H54 (cell line): ENCODE results near the gene PRKCH.

ENCODE experiments used
- DNase-seq: peaks from one replicate; pipeline ENCODE4 v3.0.0; 2011; ENCODE audit warnings: low spot score, mixed read lengths; ENCODE audit not compliant: insufficient read length
- FAIRE-seq: peaks from 3 replicates; lab custom pipeline; 2011; peaks lifted over from hg19 to GRCh38; lab: Jason Lieb, UNC
- POLR2A ChIP-seq: IDR thresholded peaks from 2 replicates; pipeline ENCODE4 v1.6.1; 2011; ENCODE audit warnings: low read depth, mild to moderate bottlenecking, low read length

The PRKCH gene

GRCh38 chr14:61322011-61322798 lies 826 bp downstream of the PRKCH start:
- no peak for DNase-seq
- FAIRE-seq = no peak
- TF ChIP-seq POLR2A = no peak

- TF ChIP-seq POLR2A = no peak
- no peak for DNase-seq
- FAIRE-seq = no peak
Measured at GRCh38 chr14:61322799-61323290, 1.5 kb downstream of the PRKCH start.

GRCh38 chr14:61323970-61324369 lies 2.6 kb downstream of the PRKCH start:
- no peak for FAIRE-seq
- no peak for TF ChIP-seq POLR2A
- DNase-seq = no peak

GRCh38 chr14:61325166-61325565 lies 3.8 kb downstream of the PRKCH start:
- no peak for FAIRE-seq
- TF ChIP-seq POLR2A = no peak
- no peak for DNase-seq

- DNase-seq = no peak
- no peak for TF ChIP-seq POLR2A
- FAIRE-seq = no peak
Measured at GRCh38 chr14:61326146-61326545, 4.8 kb downstream of the PRKCH start.

GRCh38 chr14:61326847-61327246 lies 5.5 kb downstream of the PRKCH start:
- no peak for FAIRE-seq
- no peak for DNase-seq
- no peak for TF ChIP-seq POLR2A

GRCh38 chr14:61328626-61329262 lies 7.4 kb downstream of the PRKCH start:
- no peak for FAIRE-seq
- no peak for DNase-seq
- no peak for TF ChIP-seq POLR2A

GRCh38 chr14:61329478-61330051 lies 8.2 kb downstream of the PRKCH start:
- FAIRE-seq = no peak

GRCh38 chr14:61330511-61330910 lies 9.1 kb downstream of the PRKCH start:
- DNase-seq (no peak), FAIRE-seq (no peak)
- no peak for TF ChIP-seq POLR2A

More at GRCh38 chr14:61329478-61330051, 8.2 kb downstream of the PRKCH start:
- no peak for TF ChIP-seq POLR2A
- DNase-seq = no peak

- no peak for DNase-seq
- TF ChIP-seq POLR2A = no peak
- FAIRE-seq = no peak
Measured at GRCh38 chr14:61331992-61332657, 10.7 kb downstream of the PRKCH start.

- no peak for FAIRE-seq
- TF ChIP-seq POLR2A = no peak
Measured at GRCh38 chr14:61332658-61333029, 11.3 kb downstream of the PRKCH start.

GRCh38 chr14:61333087-61333486 lies 11.7 kb downstream of the PRKCH start:
- TF ChIP-seq POLR2A = no peak
- FAIRE-seq = no peak
- DNase-seq = no peak

More at GRCh38 chr14:61332658-61333029, 11.3 kb downstream of the PRKCH start:
- DNase-seq = no peak

GRCh38 chr14:61334197-61334701 lies 12.9 kb downstream of the PRKCH start:
- no peak for DNase-seq
- no peak for TF ChIP-seq POLR2A
- FAIRE-seq = no peak

- DNase-seq (no peak), FAIRE-seq (no peak)
- no peak for TF ChIP-seq POLR2A
Measured at GRCh38 chr14:61335049-61335448, 13.7 kb downstream of the PRKCH start.
